Lower lobe of right lung (tissue), 2 donors: Measurements from ENCODE around the gene ADSL. TPM values are rescaled to one million over a fixed set of nuclear protein-coding genes. Genes with fewer than 3 reads are reported as not detected.
A peak's percentile ranks its signal among the peaks of the same experiment; 100 is the strongest.

Experiments
- ATAC-seq, 2 donors: fragments of 200-7000 bp; cut with Tn5 transposase; one replicate each; pipeline ENCODE4 v1.9.1; 2020 to 2022; ENCODE audit warnings: mild to moderate bottlenecking in 2 of 2, moderate library complexity in 2 of 2
- DNase-seq: peaks from one replicate; pipeline ENCODE4 v3.0.0-alpha.2; 2020
- H3K27ac ChIP-seq: fragments of 200-600 bp; one replicate; pipeline ENCODE4 v1.8.0; 2022
- H3K27me3 ChIP-seq: fragments of 200-600 bp; one replicate; pipeline ENCODE4 v1.8.0; 2022; ENCODE audit warnings: low read depth
- H3K36me3 ChIP-seq: fragments of 200-600 bp; one replicate; pipeline ENCODE4 v1.8.0; 2022; ENCODE audit warnings: mild to moderate bottlenecking
- H3K4me1 ChIP-seq: fragments of 200-600 bp; one replicate; pipeline ENCODE4 v1.8.0; 2022
- H3K4me3 ChIP-seq: fragments of 200-600 bp; one replicate; pipeline ENCODE4 v1.8.0; 2022; ENCODE audit warnings: mild to moderate bottlenecking
- H3K9me3 ChIP-seq: fragments of 200-600 bp; one replicate; pipeline ENCODE4 v1.8.0; 2022
- CTCF ChIP-seq: fragments of 200-600 bp; IDR thresholded peaks from one replicate; pipeline ENCODE4 v1.8.0; 2022; ENCODE audit warnings: antibody characterized with exemption, mild to moderate bottlenecking
- intact Hi-C: fragments of 100-400 bp; cut with DNase I; formaldehyde crosslinking; loops from one replicate; pipeline ENCODE4 v1.11.0; 2022
- total RNA-seq: library from RNA; stranded (reverse); fragmentation: NEBNext Ultra II Directional; extraction: Animal tissue kit (Norgen Biotek cat#: 25700); gene quantifications from one replicate; pipeline ENCODE4 v1.2.1, GENCODE V29; 2021
- donor health status: DM: no; HTN: yes; CAD: no; lungs with severe emphysema.

ADSL gene
- total RNA-seq, 1 donor from 2014 or later: 38.1 TPM

GRCh38 chr22:40411506-40411861 is 65.2 kb downstream of the ADSL start:
- no peak overlapping the region for H3K4me3 ChIP-seq
- intact Hi-C loops: no loop called here
- DNase-seq (no peak), ATAC-seq (no peak)
- no peak overlapping the region for H3K27ac ChIP-seq
- H3K27me3 ChIP-seq: no peaks in the 10 kb centered on the region
- H3K9me3 ChIP-seq: no peaks in the 10 kb centered on the region
- peaks cover 16% of the 10 kb centered on the region for H3K4me1 ChIP-seq
- peaks cover 65% of the 10 kb centered on the region for H3K36me3 ChIP-seq
- TF ChIP-seq CTCF: no peak

- Histone ChIP-seq H3K4me3 (no peak overlapping the region), H3K9me3 (no peaks in the 10 kb centered on the region), H3K36me3 (peaks cover 65% of the 10 kb centered on the region), H3K4me1 (peaks cover 16% of the 10 kb centered on the region), H3K27ac (no peak overlapping the region), H3K27me3 (no peaks in the 10 kb centered on the region)
- DNase-seq (peak; percentile 20), ATAC-seq (no peak)
- intact Hi-C loops: no loop called here
- no peak for TF ChIP-seq CTCF
Observed at GRCh38 chr22:40412441-40412840, 66.1 kb downstream of the ADSL start.

DNA sequence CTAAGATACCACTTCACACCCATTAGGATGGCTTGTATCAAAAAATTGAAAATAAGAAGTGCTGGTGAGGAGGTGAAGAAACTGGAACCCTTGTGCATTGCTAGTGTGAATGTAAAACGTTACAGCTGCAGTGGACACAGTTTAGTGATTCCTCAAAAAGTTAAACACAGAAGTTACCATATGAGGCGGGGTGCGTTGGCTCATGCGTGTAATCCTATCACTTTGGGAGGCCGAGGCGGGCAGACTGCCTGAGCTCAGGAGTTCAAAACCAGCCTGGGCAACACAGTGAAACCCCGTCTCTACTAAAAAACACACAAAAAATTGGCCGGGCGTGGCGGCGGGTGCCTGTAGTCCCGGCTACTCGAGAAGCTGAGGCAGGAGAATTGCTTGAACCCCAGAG is 67.6 kb downstream of the ADSL start:
- Histone ChIP-seq H3K4me3 (no peak overlapping the region), H3K9me3 (no peaks in the 10 kb centered on the region), H3K27ac (no peak overlapping the region), H3K27me3 (no peaks in the 10 kb centered on the region), H3K4me1 (peaks cover 16% of the 10 kb centered on the region), H3K36me3 (peaks cover 65% of the 10 kb centered on the region)
- ATAC-seq: no peak
- peak; percentile 45 for DNase-seq
- no peak for TF ChIP-seq CTCF
- intact Hi-C loops: no loop called here

- Histone ChIP-seq H3K27ac (no peak overlapping the region), H3K4me1 (peaks cover 16% of the 10 kb centered on the region), H3K4me3 (no peak overlapping the region), H3K36me3 (peaks cover 65% of the 10 kb centered on the region), H3K27me3 (no peaks in the 10 kb centered on the region), H3K9me3 (no peaks in the 10 kb centered on the region)
- intact Hi-C loops: no loop called here
- no peak for DNase-seq
- TF ChIP-seq CTCF: no peak
- ATAC-seq: no peak
Observed at GRCh38 chr22:40414311-40414710, 68.0 kb downstream of the ADSL start.

DNA sequence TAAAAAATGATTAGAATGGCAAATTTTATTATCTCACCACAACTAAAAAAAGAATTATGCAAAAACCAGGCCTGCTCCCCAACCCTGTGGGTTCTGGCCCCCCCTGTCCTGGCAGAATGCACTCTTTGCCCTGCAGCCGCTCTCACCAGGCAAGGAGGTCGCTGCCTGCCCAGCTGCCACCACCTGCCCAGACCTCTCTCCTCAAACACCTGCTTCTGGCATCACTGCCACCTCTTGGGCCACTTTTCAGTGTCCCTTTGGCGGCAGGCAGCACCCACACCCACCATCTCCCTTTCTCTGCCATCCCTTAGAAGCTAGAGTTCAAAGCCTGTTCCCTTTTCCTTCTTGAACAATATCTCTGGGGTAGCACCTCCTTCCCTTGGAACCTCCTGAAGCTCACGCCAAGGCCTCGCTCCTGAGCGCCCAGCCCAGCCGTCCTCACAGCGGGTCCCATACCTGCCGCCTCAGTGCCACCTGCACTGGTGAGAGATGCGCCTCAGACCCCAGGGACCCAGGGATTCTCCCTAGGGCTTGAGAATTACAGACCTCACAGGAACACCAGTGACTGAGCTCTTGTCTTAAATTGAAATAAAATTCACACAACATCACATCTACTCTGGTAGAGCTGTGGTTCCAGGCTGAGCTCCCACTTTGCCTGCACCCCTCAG is 68.7 kb downstream of the ADSL start:
- ATAC-seq: no peak
- Histone ChIP-seq H3K4me1 (peaks cover 16% of the 10 kb centered on the region), H3K27ac (peak overlapping the region; percentile 41), H3K4me3 (no peak overlapping the region), H3K9me3 (no peaks in the 10 kb centered on the region), H3K27me3 (no peaks in the 10 kb centered on the region), H3K36me3 (peaks cover 65% of the 10 kb centered on the region)
- TF ChIP-seq CTCF: no peak
- peak; percentile 32 for DNase-seq
- intact Hi-C loops: no loop called here
